RWPE2 (cell line): Measurements from ENCODE around the gene ESR2.

Source experiments
- ATAC-seq: fragments of 200-7000 bp; cut with Tn5 transposase; 3 replicates; pipeline ENCODE4 v1.9.1; 2021; ENCODE audit warnings: low read depth
- DNase-seq: peaks from one replicate; pipeline ENCODE4 v3.0.0-alpha.2; 2020; ENCODE audit warnings: low spot score
- H3K27ac ChIP-seq: fragments of 450-650 bp; 2 replicates; pipeline ENCODE4 v1.5.1; 2017; ENCODE audit warnings: mild to moderate bottlenecking; ENCODE audit not compliant: poor library complexity, severe bottlenecking
- H3K27me3 ChIP-seq: fragments of 250-450 bp; sonication (Bioruptor Pico); 2 replicates; pipeline ENCODE4 v1.5.1; 2021; ENCODE audit warnings: mild to moderate bottlenecking, moderate library complexity; ENCODE audit not compliant: insufficient read depth, poor library complexity, severe bottlenecking
- H3K36me3 ChIP-seq: fragments of 250-450 bp; sonication (Bioruptor Pico); 2 replicates; pipeline ENCODE4 v1.5.1; 2020; ENCODE audit warnings: low read depth, mild to moderate bottlenecking, moderate library complexity
- H3K4me1 ChIP-seq: fragments of 250-450 bp; sonication (Bioruptor Pico); 2 replicates; pipeline ENCODE4 v1.5.1; 2021; ENCODE audit warnings: mild to moderate bottlenecking, moderate library complexity; ENCODE audit not compliant: insufficient read depth, poor library complexity, severe bottlenecking
- H3K4me3 ChIP-seq: fragments of 250-450 bp; sonication (Bioruptor Pico); 2 replicates; pipeline ENCODE4 v1.5.1; 2021; ENCODE audit warnings: mild to moderate bottlenecking, moderate library complexity; ENCODE audit not compliant: severe bottlenecking
- H3K9me3 ChIP-seq: fragments of 250-450 bp; sonication (Bioruptor Pico); 2 replicates; pipeline ENCODE4 v1.5.1; 2021; ENCODE audit warnings: mild to moderate bottlenecking, moderate library complexity; ENCODE audit not compliant: severe bottlenecking
- TF ChIP-seq, protein P1 (sequence below): fragments of 450-650 bp; IDR thresholded peaks from one replicate; pipeline ENCODE4 v1.5.1; 2017; ENCODE audit warnings: mild to moderate bottlenecking, moderate library complexity; ENCODE audit not compliant: poor library complexity, severe bottlenecking

The ESR2 gene

DNA sequence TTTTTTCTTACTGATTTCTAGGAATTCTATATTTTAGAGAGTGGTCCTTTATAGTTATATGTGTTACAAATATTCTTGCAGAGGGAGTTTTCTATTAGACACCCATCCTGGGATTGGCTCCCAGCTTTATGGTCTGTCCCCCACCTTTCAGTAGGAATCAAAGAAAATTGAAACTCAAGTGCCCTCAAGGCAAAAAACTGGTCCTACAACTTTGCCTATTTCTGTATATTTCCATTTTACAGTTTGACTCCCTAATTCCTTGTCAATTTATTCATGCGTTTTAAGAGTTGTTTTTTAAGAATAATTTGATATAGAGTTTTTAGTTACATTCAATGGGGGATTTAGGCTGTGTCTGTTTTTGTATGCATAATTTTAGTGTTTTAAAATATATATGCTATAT lies 232.5 kb downstream of the ESR2 start:
- Histone ChIP-seq H3K9me3 (no peaks in the 10 kb centered on the region), H3K36me3 (no peaks in the 10 kb centered on the region), H3K27me3 (no peaks in the 10 kb centered on the region), H3K4me3 (no peak overlapping the region), H3K4me1 (peaks cover 31% of the 10 kb centered on the region), H3K27ac (peak overlapping the region; percentile 62)
- TF ChIP-seq, protein P1, sequence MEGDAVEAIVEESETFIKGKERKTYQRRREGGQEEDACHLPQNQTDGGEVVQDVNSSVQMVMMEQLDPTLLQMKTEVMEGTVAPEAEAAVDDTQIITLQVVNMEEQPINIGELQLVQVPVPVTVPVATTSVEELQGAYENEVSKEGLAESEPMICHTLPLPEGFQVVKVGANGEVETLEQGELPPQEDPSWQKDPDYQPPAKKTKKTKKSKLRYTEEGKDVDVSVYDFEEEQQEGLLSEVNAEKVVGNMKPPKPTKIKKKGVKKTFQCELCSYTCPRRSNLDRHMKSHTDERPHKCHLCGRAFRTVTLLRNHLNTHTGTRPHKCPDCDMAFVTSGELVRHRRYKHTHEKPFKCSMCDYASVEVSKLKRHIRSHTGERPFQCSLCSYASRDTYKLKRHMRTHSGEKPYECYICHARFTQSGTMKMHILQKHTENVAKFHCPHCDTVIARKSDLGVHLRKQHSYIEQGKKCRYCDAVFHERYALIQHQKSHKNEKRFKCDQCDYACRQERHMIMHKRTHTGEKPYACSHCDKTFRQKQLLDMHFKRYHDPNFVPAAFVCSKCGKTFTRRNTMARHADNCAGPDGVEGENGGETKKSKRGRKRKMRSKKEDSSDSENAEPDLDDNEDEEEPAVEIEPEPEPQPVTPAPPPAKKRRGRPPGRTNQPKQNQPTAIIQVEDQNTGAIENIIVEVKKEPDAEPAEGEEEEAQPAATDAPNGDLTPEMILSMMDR = no peak
- no peak for ATAC-seq
- no peak for DNase-seq

DNA sequence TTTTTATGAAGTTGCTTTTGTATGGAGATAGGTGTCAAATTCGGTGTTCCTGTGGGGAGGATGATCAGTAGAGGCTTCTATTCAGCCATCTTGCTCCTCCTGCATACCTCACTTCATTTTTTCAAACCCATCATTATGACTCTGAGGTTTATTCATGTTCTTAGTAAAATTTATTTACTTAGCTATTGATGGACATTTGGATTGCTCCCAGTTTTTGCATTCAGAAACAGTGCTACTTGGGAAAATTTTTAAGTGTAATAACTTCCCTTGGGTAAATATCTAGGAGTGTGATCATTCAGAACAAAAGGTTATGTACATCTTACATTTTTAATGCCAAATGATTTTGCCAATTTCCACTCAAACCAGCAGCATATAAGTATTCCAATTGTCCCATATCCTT lies 233.1 kb downstream of the ESR2 start:
- Histone ChIP-seq H3K36me3 (no peaks in the 10 kb centered on the region), H3K4me3 (no peak overlapping the region), H3K9me3 (no peaks in the 10 kb centered on the region), H3K27ac (peak overlapping the region; percentile 62), H3K27me3 (no peaks in the 10 kb centered on the region), H3K4me1 (peaks cover 31% of the 10 kb centered on the region)
- DNase-seq = no peak
- no peak for ATAC-seq
- TF ChIP-seq, protein P1 = no peak

DNA sequence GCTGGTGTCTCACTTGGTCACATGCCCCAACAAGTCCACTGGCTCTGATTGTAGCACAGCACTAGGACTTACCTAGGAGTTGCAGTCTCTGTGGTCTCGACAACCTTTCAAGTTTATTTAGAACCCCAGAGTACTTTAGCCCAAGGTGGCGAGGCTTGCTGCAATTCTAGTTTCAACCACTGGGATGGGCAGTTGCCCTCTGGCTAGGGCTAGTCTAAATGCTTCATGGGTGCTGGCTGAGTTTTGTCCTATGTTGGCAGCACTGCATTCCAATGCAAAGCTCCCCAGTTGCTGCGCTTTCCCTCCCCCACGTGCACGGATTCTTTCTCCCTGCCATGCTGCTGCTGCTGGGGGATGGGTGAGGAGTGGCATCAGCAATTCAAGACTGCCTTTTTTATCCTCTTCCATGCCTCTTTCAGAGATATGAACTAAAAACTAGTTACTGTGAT lies 233.5 kb downstream of the ESR2 start:
- H3K27ac ChIP-seq = peak overlapping the region; percentile 62
- no peaks in the 10 kb centered on the region; the same call in 1 of the 2 replicates for H3K36me3 ChIP-seq
- peak; percentile 82 for ATAC-seq
- H3K9me3 ChIP-seq = no peaks in the 10 kb centered on the region
- TF ChIP-seq, protein P1 = peak; percentile 70
- no peak for DNase-seq
- no peak overlapping the region for H3K4me3 ChIP-seq
- no peaks in the 10 kb centered on the region for H3K27me3 ChIP-seq
- H3K4me1 ChIP-seq = peaks cover 31% of the 10 kb centered on the region

DNA sequence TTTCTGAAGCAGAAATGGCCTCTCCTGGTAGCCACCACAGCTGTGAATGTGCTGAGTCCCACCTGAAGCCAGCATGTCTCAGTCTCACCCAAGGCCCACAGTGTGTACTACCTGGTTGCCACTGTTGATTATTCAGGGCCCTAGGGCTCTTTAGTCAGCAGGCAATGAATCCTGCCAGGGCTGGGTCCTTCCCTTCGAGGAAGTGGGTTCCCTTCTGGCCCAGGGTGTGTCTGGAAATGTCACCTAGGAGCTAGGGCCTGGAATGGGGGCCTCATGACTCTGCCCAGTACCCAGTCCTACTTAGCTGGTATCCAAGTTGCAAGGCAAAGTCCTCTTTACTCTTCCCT lies 234.0 kb downstream of the ESR2 start:
- no peaks in the 10 kb centered on the region for H3K9me3 ChIP-seq
- H3K27ac ChIP-seq = peak overlapping the region; percentile 62
- H3K27me3 ChIP-seq = no peaks in the 10 kb centered on the region
- TF ChIP-seq, protein P1 = no peak
- no peak overlapping the region for H3K4me3 ChIP-seq
- peak; percentile 78 for ATAC-seq
- DNase-seq = no peak
- no peaks in the 10 kb centered on the region; the same call in 1 of the 2 replicates for H3K36me3 ChIP-seq
- peaks cover 31% of the 10 kb centered on the region for H3K4me1 ChIP-seq

DNA sequence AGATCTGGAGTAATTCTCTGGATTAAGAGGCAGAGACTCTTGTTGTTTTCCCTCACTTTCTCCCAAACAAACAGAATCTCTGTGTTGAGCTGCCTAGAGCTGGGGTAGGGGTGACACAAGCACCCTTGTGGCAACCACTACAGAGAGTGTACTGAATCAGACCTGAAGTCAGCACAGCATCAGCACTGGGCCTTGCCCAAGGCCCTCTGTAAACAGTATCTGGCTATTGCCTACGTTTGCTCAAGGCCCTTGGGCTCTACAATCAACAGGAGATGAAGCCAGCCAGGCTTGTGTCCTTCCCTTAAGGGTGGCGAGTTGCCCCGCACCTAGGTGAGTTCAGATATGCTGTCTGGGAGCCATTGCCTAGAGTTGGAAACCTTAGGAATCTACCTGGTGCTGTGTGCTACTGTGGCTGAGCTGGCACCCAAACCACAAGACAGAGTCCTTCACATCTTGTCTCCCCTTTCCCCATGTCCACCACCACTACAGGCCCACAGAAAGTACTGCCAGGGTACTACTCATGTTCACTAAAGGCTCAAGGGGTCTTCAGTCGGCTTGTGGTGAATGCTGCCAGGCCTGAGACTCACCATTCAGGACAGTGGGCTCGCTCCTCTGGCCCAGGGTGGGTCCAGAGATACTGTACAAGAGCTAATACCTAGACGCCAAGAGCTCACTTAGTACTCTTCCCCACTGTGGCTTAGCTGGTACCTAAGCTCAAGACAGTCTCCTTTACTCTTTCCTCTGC lies 234.5 kb downstream of the ESR2 start:
- Histone ChIP-seq H3K9me3 (no peaks in the 10 kb centered on the region), H3K4me1 (peaks cover 31% of the 10 kb centered on the region), H3K36me3 (no peaks in the 10 kb centered on the region; the same call in 1 of the 2 replicates), H3K4me3 (no peak overlapping the region), H3K27ac (peak overlapping the region; percentile 62), H3K27me3 (no peaks in the 10 kb centered on the region)
- ATAC-seq (no peak), DNase-seq (no peak)
- TF ChIP-seq, protein P1 = no peak
